ENCODE measurements around the gene TNIP1.

Gene TNIP1

GRCh38 chr5:150993826-150994412 lies 86.9 kb downstream of the TNIP1 start:
- Histone ChIP-seq H3K4me1 (ENCODE audit: control insufficient read depth, low read length) (no peaks in the 10 kb centered on the region), H3K9me3 (ENCODE audit: control insufficient read depth, insufficient read depth, low read length) (no peaks in the 10 kb centered on the region), H3K4me2 (ENCODE audit: low read length) (no peak overlapping the region), H4K20me1 (ENCODE audit: control insufficient read depth, insufficient read depth, low read depth, low read length) (no peaks in the 10 kb centered on the region), H3K4me3 (ENCODE audit: low read length) (no peak overlapping the region), H3K27me3 (ENCODE audit: control insufficient read depth, low read length) (no peaks in the 10 kb centered on the region), H3F3A (ENCODE audit: control insufficient read depth, insufficient read depth) (no peaks in the 10 kb centered on the region), H3K36me3 (ENCODE audit: control insufficient read depth, low read length) (no peaks in the 10 kb centered on the region), H3K27ac (ENCODE audit: low read depth, low read length) (no peak overlapping the region), H3K9me2 (replicated peaks; ENCODE audit: control insufficient read depth, low read length) (no peaks in the 10 kb centered on the region), H3K79me2 (ENCODE audit: control insufficient read depth, low read length) (no peaks in the 10 kb centered on the region)
- TF ChIP-seq EZH2phosphoT487 (IDR thresholded peaks at IDR 0.05; ENCODE audit: borderline replicate concordance, low read length) (no peak), CTCF (IDR thresholded peaks at IDR 0.05; ENCODE audit: low read depth, low read length, poor library complexity, severe bottlenecking) (no peak)

GRCh38 chr5:150993422-150993821 lies 87.4 kb downstream of the TNIP1 start:
- Histone ChIP-seq H3K9me3 (ENCODE audit: control insufficient read depth, insufficient read depth, low read length) (no peaks in the 10 kb centered on the region), H3K4me3 (ENCODE audit: low read length) (no peak overlapping the region), H3K4me2 (ENCODE audit: low read length) (no peak overlapping the region), H3K36me3 (ENCODE audit: control insufficient read depth, low read length) (no peaks in the 10 kb centered on the region), H3K79me2 (ENCODE audit: control insufficient read depth, low read length) (no peaks in the 10 kb centered on the region), H3F3A (ENCODE audit: control insufficient read depth, insufficient read depth) (no peaks in the 10 kb centered on the region), H3K4me1 (ENCODE audit: control insufficient read depth, low read length) (no peaks in the 10 kb centered on the region), H4K20me1 (ENCODE audit: control insufficient read depth, insufficient read depth, low read depth, low read length) (no peaks in the 10 kb centered on the region), H3K27ac (ENCODE audit: low read depth, low read length) (no peak overlapping the region), H3K9me2 (replicated peaks; ENCODE audit: control insufficient read depth, low read length) (no peaks in the 10 kb centered on the region), H3K27me3 (ENCODE audit: control insufficient read depth, low read length) (no peaks in the 10 kb centered on the region)
- TF ChIP-seq CTCF (IDR thresholded peaks at IDR 0.05; ENCODE audit: low read depth, low read length, poor library complexity, severe bottlenecking) = no peak
- no peak for TF ChIP-seq EZH2phosphoT487 (IDR thresholded peaks at IDR 0.05; ENCODE audit: borderline replicate concordance, low read length)

- Histone ChIP-seq H3K9me3 (ENCODE audit: control insufficient read depth, insufficient read depth, low read length) (no peaks in the 10 kb centered on the region), H3K79me2 (ENCODE audit: control insufficient read depth, low read length) (no peaks in the 10 kb centered on the region), H3K27me3 (ENCODE audit: control insufficient read depth, low read length) (no peaks in the 10 kb centered on the region), H3K9me2 (replicated peaks; ENCODE audit: control insufficient read depth, low read length) (no peaks in the 10 kb centered on the region), H3K4me3 (ENCODE audit: low read length) (no peak overlapping the region), H3F3A (ENCODE audit: control insufficient read depth, insufficient read depth) (no peaks in the 10 kb centered on the region), H3K36me3 (ENCODE audit: control insufficient read depth, low read length) (no peaks in the 10 kb centered on the region), H3K4me1 (ENCODE audit: control insufficient read depth, low read length) (no peaks in the 10 kb centered on the region), H4K20me1 (ENCODE audit: control insufficient read depth, insufficient read depth, low read depth, low read length) (no peaks in the 10 kb centered on the region), H3K4me2 (ENCODE audit: low read length) (no peak overlapping the region), H3K27ac (ENCODE audit: low read depth, low read length) (no peak overlapping the region)
- TF ChIP-seq EZH2phosphoT487 (IDR thresholded peaks at IDR 0.05; ENCODE audit: borderline replicate concordance, low read length) (no peak), CTCF (IDR thresholded peaks at IDR 0.05; ENCODE audit: low read depth, low read length, poor library complexity, severe bottlenecking) (no peak)
These were observed 88.1 kb downstream of the TNIP1 start for GRCh38 chr5:150992705-150993104.

Data from DOHH2 (cell line).